Tibial artery (tissue), 4 donors: ENCODE measurements around the gene FHOD3.
A peak's percentile ranks its signal among the peaks of the same experiment; 100 is the strongest.

Experiments used
- DNase-seq, 2 donors: peaks; one replicate each; pipeline ENCODE4 v3.0.0-alpha.2; 2019
- H3K27ac ChIP-seq, 2 donors: fragments of 200-600 bp; sonication (generic) in 1 of 2; 1 replicate in 1 of 2; 2 replicates in 1 of 2; pipeline ENCODE4 v1.5.1; 2018 to 2019; ENCODE audit warnings: mild to moderate bottlenecking in 1 of 2
- H3K27me3 ChIP-seq, 2 donors: fragments of 200-600 bp; sonication (generic) in 1 of 2; one replicate each; pipeline versions ENCODE4 v1.5.1 to v1.6.0; 2016 to 2019
- H3K36me3 ChIP-seq, 3 donors: fragments of 200-600 bp; sonication (generic) in 2 of 3; one replicate each; pipeline ENCODE4 v1.5.1; 2016 to 2019; ENCODE audit warnings: mild to moderate bottlenecking in 2 of 3
- H3K4me1 ChIP-seq, 4 donors: fragments of 200-600 bp; sonication (generic) in 2 of 4; 1 replicate in 3 of 4; 2 replicates in 1 of 4; pipeline ENCODE4 v1.5.1; 2016 to 2019
- H3K4me3 ChIP-seq, 2 donors: fragments of 200-600 bp; sonication (generic) in 1 of 2; 1 replicate in 1 of 2; 2 replicates in 1 of 2; pipeline ENCODE4 v1.5.1; 2018 to 2019; ENCODE audit warnings: mild to moderate bottlenecking in 2 of 2
- H3K9me3 ChIP-seq, 3 donors: fragments of 200-600 bp; sonication (generic) in 1 of 3; one replicate each; pipeline ENCODE4 v1.5.1; 2016 to 2019
- CTCF ChIP-seq, 2 experiments: fragments of 200-600 bp in 1 of 2; fragments of 450-650 bp in 1 of 2; IDR thresholded peaks; one replicate each; pipeline ENCODE4 v1.5.1; 2017 to 2019; ENCODE audit warnings: antibody characterized with exemption in 2 of 2, mild to moderate bottlenecking in 1 of 2, moderate library complexity in 1 of 2
- intact Hi-C: fragments of 100-400 bp; cut with DNase I; formaldehyde crosslinking; loops from one replicate; pipeline ENCODE4 v1.15.0; 2023; ENCODE audit warnings: low total_unique reads

FHOD3 gene

GRCh38 chr18:36297417-36298125, at the start of gene FHOD3:
FHOD3 (plus strand) TSS chr18:36297713; CDS start chr18:36297836, 123 bp downstream.
- TF ChIP-seq CTCF (IDR thresholded peaks at IDR 0.05) = peak in 1 of 2 experiments; percentile 9
- Histone ChIP-seq H3K27me3 (no peaks in the 10 kb centered on the region), H3K36me3 (no peaks in the 10 kb centered on the region), H3K27ac (peak within 1 kb of the TSS; percentile 81 to 83), H3K9me3 (no peaks in the 10 kb centered on the region), H3K4me3 (peak within 1 kb of the TSS; percentile 64 to 70), H3K4me1 (peaks cover 0 to 19% (median 12%) of the 10 kb centered on the region in 4 donors)
- intact Hi-C loops = loop anchor here (5.0 to 10.0 kb wide), 3 partner anchors 70 to 275 kb away; no protein-coding TSS in a partner anchor
- DNase-seq = peak; percentile 66 to 87

GRCh38 chr18:36249392-36249791, 48.1 kb upstream of the FHOD3 start:
- Histone ChIP-seq H3K4me1 (no peaks in the 10 kb centered on the region), H3K9me3 (peaks cover 0 to 8% (median 0%) of the 10 kb centered on the region in 3 donors), H3K36me3 (peaks cover 0 to 20% (median 0%) of the 10 kb centered on the region in 3 donors), H3K27ac (no peak overlapping the region), H3K4me3 (no peak overlapping the region), H3K27me3 (no peaks in the 10 kb centered on the region)
- no peak for DNase-seq
- no peak for TF ChIP-seq CTCF (IDR thresholded peaks at IDR 0.05)
- intact Hi-C loops = no loop called here

- intact Hi-C loops = no loop called here
- Histone ChIP-seq H3K4me3 (no peak overlapping the region), H3K27ac (no peak overlapping the region), H3K36me3 (peaks cover 0 to 20% (median 0%) of the 10 kb centered on the region in 3 donors), H3K27me3 (no peaks in the 10 kb centered on the region), H3K9me3 (peaks cover 0 to 8% (median 0%) of the 10 kb centered on the region in 3 donors), H3K4me1 (no peaks in the 10 kb centered on the region)
- no peak for TF ChIP-seq CTCF (IDR thresholded peaks at IDR 0.05)
- DNase-seq = no peak
Observed at GRCh38 chr18:36250827-36251226, 46.7 kb upstream of the FHOD3 start.

GRCh38 chr18:36255072-36255698, 42.3 kb upstream of the FHOD3 start:
- Histone ChIP-seq H3K9me3 (no peaks in the 10 kb centered on the region), H3K27ac (no peak overlapping the region), H3K4me3 (no peak overlapping the region), H3K27me3 (no peaks in the 10 kb centered on the region), H3K36me3 (peaks cover 0 to 18% (median 0%) of the 10 kb centered on the region in 3 donors), H3K4me1 (no peaks in the 10 kb centered on the region)
- DNase-seq = no peak
- no peak for TF ChIP-seq CTCF (IDR thresholded peaks at IDR 0.05)
- intact Hi-C loops = no loop called here

- Histone ChIP-seq H3K4me3 (no peak overlapping the region), H3K27me3 (no peaks in the 10 kb centered on the region), H3K27ac (no peak overlapping the region), H3K4me1 (no peaks in the 10 kb centered on the region), H3K9me3 (no peaks in the 10 kb centered on the region), H3K36me3 (peaks cover 0 to 17% (median 0%) of the 10 kb centered on the region in 3 donors)
- intact Hi-C loops = no loop called here
- no peak for TF ChIP-seq CTCF (IDR thresholded peaks at IDR 0.05)
- no peak for DNase-seq
Observed at GRCh38 chr18:36256094-36256493, 41.4 kb upstream of the FHOD3 start.
